ENCODE data around the gene CISD3.

- TF ChIP-seq CBX3 (IDR thresholded peaks at IDR 0.05; ENCODE audit: borderline replicate concordance, low read depth), result no peak
- no peak for TF ChIP-seq TAF1 (IDR thresholded peaks at IDR 0.05; ENCODE audit: borderline replicate concordance, low read depth, low read length)
- TF ChIP-seq CHD1 (IDR thresholded peaks at IDR 0.05; ENCODE audit: low read depth, low read length), result no peak
- TF ChIP-seq NFYB (IDR thresholded peaks at IDR 0.05; ENCODE audit: insufficient read depth, low read depth, low read length), result no peak
- TF ChIP-seq SRF (IDR thresholded peaks at IDR 0.05; ENCODE audit: low read depth in 2 of 2, low read length in 2 of 2), result no peak
- TF ChIP-seq CEBPB (IDR thresholded peaks at IDR 0.05; ENCODE audit: borderline replicate concordance in 1 of 2, low read depth in 2 of 2, low read length in 2 of 2), result no peak
- TF ChIP-seq CTCF (IDR thresholded peaks at IDR 0.05 in 2 of 3, conservative IDR thresholded peaks at IDR 0.05 in 1 of 3; ENCODE audit: control insufficient read depth in 2 of 3, extremely low read depth in 1 of 3, insufficient read depth in 1 of 3, low read depth in 3 of 3, low read length in 3 of 3), result no peak
- no peak for TF ChIP-seq POLR2AphosphoS5 (IDR thresholded peaks at IDR 0.05; ENCODE audit: low read length)
- TF ChIP-seq NR2C2 (IDR thresholded peaks at IDR 0.05; ENCODE audit: borderline replicate concordance, control insufficient read depth, insufficient read length, low read depth), result no peak
- no peak for TF ChIP-seq EZH2 (IDR thresholded peaks at IDR 0.05; ENCODE audit: borderline replicate concordance, control insufficient read depth, low read depth, low read length)
- no peak for TF ChIP-seq BCL3 (IDR thresholded peaks at IDR 0.05; ENCODE audit: borderline replicate concordance, insufficient read depth, low read depth, low read length, poor library complexity, severe bottlenecking)
- TF ChIP-seq ZNF687 (IDR thresholded peaks at IDR 0.05), result no peak
These were observed 39.0 kb upstream of the CISD3 start for GRCh38 chr17:38691154-38691553.

All from GM12878 (cell line).